RWPE2 (cell line): ENCODE results near the gene SUGCT.

Experiments
- ATAC-seq: fragments of 200-7000 bp; cut with Tn5 transposase; 3 replicates; pipeline ENCODE4 v1.9.1; 2021; ENCODE audit warnings: low read depth
- DNase-seq: peaks from one replicate; pipeline ENCODE4 v3.0.0-alpha.2; 2020; ENCODE audit warnings: low spot score
- H3K27ac ChIP-seq: fragments of 450-650 bp; 2 replicates; pipeline ENCODE4 v1.5.1; 2017; ENCODE audit warnings: mild to moderate bottlenecking; ENCODE audit not compliant: poor library complexity, severe bottlenecking
- H3K27me3 ChIP-seq: fragments of 250-450 bp; sonication (Bioruptor Pico); 2 replicates; pipeline ENCODE4 v1.5.1; 2021; ENCODE audit warnings: mild to moderate bottlenecking, moderate library complexity; ENCODE audit not compliant: insufficient read depth, poor library complexity, severe bottlenecking
- H3K36me3 ChIP-seq: fragments of 250-450 bp; sonication (Bioruptor Pico); 2 replicates; pipeline ENCODE4 v1.5.1; 2020; ENCODE audit warnings: low read depth, mild to moderate bottlenecking, moderate library complexity
- H3K4me1 ChIP-seq: fragments of 250-450 bp; sonication (Bioruptor Pico); 2 replicates; pipeline ENCODE4 v1.5.1; 2021; ENCODE audit warnings: mild to moderate bottlenecking, moderate library complexity; ENCODE audit not compliant: insufficient read depth, poor library complexity, severe bottlenecking
- H3K4me3 ChIP-seq: fragments of 250-450 bp; sonication (Bioruptor Pico); 2 replicates; pipeline ENCODE4 v1.5.1; 2021; ENCODE audit warnings: mild to moderate bottlenecking, moderate library complexity; ENCODE audit not compliant: severe bottlenecking
- H3K9me3 ChIP-seq: fragments of 250-450 bp; sonication (Bioruptor Pico); 2 replicates; pipeline ENCODE4 v1.5.1; 2021; ENCODE audit warnings: mild to moderate bottlenecking, moderate library complexity; ENCODE audit not compliant: severe bottlenecking
- CTCF ChIP-seq: fragments of 450-650 bp; IDR thresholded peaks from one replicate; pipeline ENCODE4 v1.5.1; 2017; ENCODE audit warnings: mild to moderate bottlenecking, moderate library complexity; ENCODE audit not compliant: poor library complexity, severe bottlenecking

Gene SUGCT

GRCh38 chr7:40194745-40195144, 59.9 kb downstream of the SUGCT start:
- no peak for TF ChIP-seq CTCF
- peak; percentile 38; the same call in 2 of the 3 replicates for ATAC-seq
- Histone ChIP-seq H3K9me3 (no peaks in the 10 kb centered on the region), H3K4me3 (no peak overlapping the region), H3K27me3 (no peaks in the 10 kb centered on the region), H3K27ac (no peak overlapping the region), H3K36me3 (no peaks in the 10 kb centered on the region), H3K4me1 (no peaks in the 10 kb centered on the region)
- no peak for DNase-seq

DNA sequence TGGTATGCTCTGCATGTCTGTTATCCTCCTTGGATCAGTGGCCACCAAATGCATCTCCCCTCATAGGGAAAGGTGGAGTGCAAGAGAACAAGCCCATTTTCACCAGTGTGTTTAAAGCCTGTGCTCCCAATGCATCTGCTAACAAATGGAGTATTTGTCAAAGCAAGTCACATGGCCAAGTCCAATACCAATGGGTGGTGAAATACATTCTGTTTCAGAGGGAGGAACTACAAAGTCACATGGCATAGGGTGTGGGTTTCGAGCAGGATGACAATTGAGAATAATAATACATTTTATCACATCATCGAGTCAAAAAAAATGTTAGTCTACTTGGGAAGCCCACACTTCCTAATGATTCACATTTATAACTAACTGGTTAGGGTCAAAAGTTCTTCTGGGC, 62.7 kb downstream of the SUGCT start:
- no peaks in the 10 kb centered on the region for H3K4me1 ChIP-seq
- no peak for TF ChIP-seq CTCF
- no peaks in the 10 kb centered on the region for H3K36me3 ChIP-seq
- no peak overlapping the region for H3K4me3 ChIP-seq
- no peak overlapping the region for H3K27ac ChIP-seq
- H3K9me3 ChIP-seq: no peaks in the 10 kb centered on the region
- DNase-seq: no peak
- ATAC-seq: no peak
- H3K27me3 ChIP-seq: no peaks in the 10 kb centered on the region

DNA sequence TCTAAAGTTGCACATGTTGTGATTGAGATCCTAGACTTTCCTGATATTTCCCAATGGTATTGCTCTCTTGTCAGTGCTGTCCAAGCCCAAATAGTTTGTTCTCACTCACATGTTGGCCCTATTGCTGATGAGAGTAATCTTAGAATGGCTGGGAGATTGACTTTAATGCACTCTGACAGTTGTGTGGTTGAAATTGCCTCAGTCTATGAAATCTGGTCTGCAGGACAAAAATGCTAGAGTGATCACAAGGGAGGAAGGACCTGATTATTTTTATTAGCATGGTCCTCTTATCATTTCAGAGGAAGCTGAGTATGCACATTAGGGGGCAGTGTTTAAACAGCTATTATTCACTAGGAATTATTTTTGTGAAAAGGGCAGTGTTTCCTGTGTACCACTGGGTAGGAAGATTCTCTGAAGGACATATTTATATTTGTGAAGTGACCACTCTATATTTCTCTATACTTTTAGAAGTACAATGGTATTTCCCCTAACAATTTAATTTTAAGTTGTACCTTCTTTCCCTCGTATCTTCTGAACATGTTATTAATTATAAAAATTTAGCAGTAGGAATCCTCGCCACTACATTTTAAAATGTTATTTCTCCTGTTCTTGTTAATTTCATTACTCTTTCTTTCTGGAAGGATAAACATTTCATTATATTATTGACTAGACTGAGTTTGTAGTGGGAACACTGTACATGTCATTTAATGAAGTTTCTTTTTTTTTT, 64.4 kb downstream of the SUGCT start:
- Histone ChIP-seq H3K4me1 (no peaks in the 10 kb centered on the region), H3K27me3 (no peaks in the 10 kb centered on the region), H3K36me3 (no peaks in the 10 kb centered on the region), H3K27ac (no peak overlapping the region), H3K9me3 (no peaks in the 10 kb centered on the region), H3K4me3 (no peak overlapping the region)
- TF ChIP-seq CTCF: peak; percentile 85
- ATAC-seq: peak; percentile 61
- DNase-seq: no peak

DNA sequence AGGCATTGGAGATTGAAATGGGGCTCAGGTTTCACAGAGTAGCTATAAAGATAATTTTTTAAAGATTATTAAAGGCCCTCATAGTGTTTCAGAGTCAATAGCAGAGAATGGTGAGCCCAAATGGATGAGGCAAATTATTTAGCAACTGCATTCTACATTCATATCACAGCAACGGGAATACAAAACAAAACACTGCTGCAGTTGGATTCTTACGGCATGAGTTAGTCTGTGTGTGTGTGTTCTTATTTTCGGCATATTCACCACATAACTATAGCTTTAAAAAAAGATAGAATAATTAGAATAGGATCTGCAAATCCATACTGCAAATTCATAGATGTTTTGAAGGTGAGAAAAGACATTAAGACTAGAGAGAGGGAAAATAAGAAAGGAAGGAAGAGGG, 66.0 kb downstream of the SUGCT start:
- Histone ChIP-seq H3K4me3 (no peak overlapping the region), H3K27me3 (no peaks in the 10 kb centered on the region), H3K4me1 (no peaks in the 10 kb centered on the region), H3K27ac (no peak overlapping the region), H3K9me3 (no peaks in the 10 kb centered on the region), H3K36me3 (no peaks in the 10 kb centered on the region)
- ATAC-seq: no peak
- TF ChIP-seq CTCF: no peak
- no peak for DNase-seq

DNA sequence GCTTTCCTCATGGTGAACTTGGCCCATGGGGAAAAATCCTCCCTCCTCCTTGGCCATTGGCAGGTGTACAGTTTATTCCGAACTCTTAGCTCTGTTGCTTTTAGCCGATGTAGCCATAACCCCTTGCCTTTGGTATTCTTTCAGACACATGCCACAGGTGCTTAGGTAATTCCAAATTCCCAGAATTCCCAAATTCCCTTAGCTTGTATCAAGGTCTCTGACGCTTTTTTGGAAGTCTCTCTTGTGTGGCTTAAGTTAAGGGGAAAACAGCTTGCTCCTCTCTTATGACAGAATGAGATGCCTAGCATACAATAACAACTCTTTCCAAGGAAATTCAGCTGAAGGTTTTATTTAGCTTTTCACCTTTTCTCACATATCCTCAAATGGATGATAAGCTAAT, 68.0 kb downstream of the SUGCT start:
- Histone ChIP-seq H3K36me3 (no peaks in the 10 kb centered on the region), H3K27ac (no peak overlapping the region), H3K4me3 (no peak overlapping the region), H3K9me3 (no peaks in the 10 kb centered on the region), H3K27me3 (no peaks in the 10 kb centered on the region), H3K4me1 (no peaks in the 10 kb centered on the region)
- ATAC-seq (no peak), DNase-seq (no peak)
- no peak for TF ChIP-seq CTCF
